Measurements from ENCODE around the gene SLC35A1. TPM values are rescaled to one million over a fixed set of nuclear protein-coding genes. Genes with fewer than 3 reads are reported as not detected.

The SLC35A1 gene, protein sequence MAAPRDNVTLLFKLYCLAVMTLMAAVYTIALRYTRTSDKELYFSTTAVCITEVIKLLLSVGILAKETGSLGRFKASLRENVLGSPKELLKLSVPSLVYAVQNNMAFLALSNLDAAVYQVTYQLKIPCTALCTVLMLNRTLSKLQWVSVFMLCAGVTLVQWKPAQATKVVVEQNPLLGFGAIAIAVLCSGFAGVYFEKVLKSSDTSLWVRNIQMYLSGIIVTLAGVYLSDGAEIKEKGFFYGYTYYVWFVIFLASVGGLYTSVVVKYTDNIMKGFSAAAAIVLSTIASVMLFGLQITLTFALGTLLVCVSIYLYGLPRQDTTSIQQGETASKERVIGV
- total RNA-seq: 30.2 and 31.3 TPM in 2 replicates

GRCh38 chr6:87472525-87473418 is at the start of gene SLC35A1:
SLC35A1 (plus strand) TSS chr6:87472974; CDS start chr6:87473004, 30 bp downstream.

Other genes with a start within 250 kb of the SLC35A1 start
- 2.5 and 4.4 TPM in 2 replicates for gene SMIM8, start 150.4 kb upstream of the SLC35A1 start, total RNA-seq
- not detected in 2 replicates for gene GJB7, start 143.7 kb upstream of the SLC35A1 start, total RNA-seq
- 0.43 and 0.95 TPM in 2 replicates for gene C6orf163, start 128.2 kb upstream of the SLC35A1 start, total RNA-seq
- gene CFAP206, start 65.0 kb upstream of the SLC35A1 start, total RNA-seq: under 0.01 and 0.26 TPM in 2 replicates
- 40.6 and 46.9 TPM in 2 replicates for gene RARS2, start 117.0 kb downstream of the SLC35A1 start, total RNA-seq
- gene ORC3, start 117.2 kb downstream of the SLC35A1 start, total RNA-seq: 8.3 and 12.8 TPM in 2 replicates
- gene AKIRIN2, start 229.3 kb downstream of the SLC35A1 start, total RNA-seq: 16.1 and 18.4 TPM in 2 replicates

Data from dermis lymphatic vessel endothelial cell (primary cell).